Stomach (tissue), 9 donors: ENCODE results near the gene FST. TPM values are rescaled to one million over a fixed set of nuclear protein-coding genes. Genes with fewer than 3 reads are reported as not detected.

Source experiments
- DNase-seq, 2 donors: peaks; one replicate each; pipeline versions ENCODE4 v3.0.0 to v3.0.0-alpha.2; 2013 to 2019
- H3K27ac ChIP-seq, 5 donors: fragments of 200-600 bp in 4 of 5; sonication (generic) in 4 of 5; one replicate each; pipeline ENCODE4 v1.5.1; 2013 to 2019; ENCODE audit warnings: mild to moderate bottlenecking in 1 of 5, moderate library complexity in 1 of 5
- H3K27me3 ChIP-seq, 3 donors: fragments of 200-600 bp; sonication (generic); one replicate each; pipeline ENCODE4 v1.5.1; 2017 to 2019; ENCODE audit warnings: mixed run types in 1 of 3
- H3K36me3 ChIP-seq, 4 donors: fragments of 200-600 bp; sonication (generic); 1 replicate in 3 of 4; 2 replicates in 1 of 4; pipeline ENCODE4 v1.5.1; 2016 to 2019
- H3K4me1 ChIP-seq, 4 donors: fragments of 200-600 bp; sonication (generic); one replicate each; pipeline ENCODE4 v1.5.1; 2016 to 2019
- H3K4me3 ChIP-seq, 4 donors: fragments of 200-600 bp; sonication (generic) in 3 of 4; one replicate each; pipeline ENCODE4 v1.5.1; 2016 to 2019; ENCODE audit warnings: mild to moderate bottlenecking in 1 of 4
- H3K9me3 ChIP-seq, 4 donors: fragments of 200-600 bp; sonication (generic); one replicate each; pipeline ENCODE4 v1.5.1; 2016 to 2019
- EP300 ChIP-seq: sonication (generic); formaldehyde crosslinking; IDR thresholded peaks from one replicate; pipeline ENCODE4 v1.6.1; 2017; ENCODE audit warnings: antibody characterized with exemption
- POLR2A ChIP-seq, 4 donors: fragments of 450-650 bp; IDR thresholded peaks; one replicate each; pipeline ENCODE4 v1.6.1; 2016; ENCODE audit warnings: antibody characterized with exemption in 4 of 4, control low read depth in 2 of 4, mild to moderate bottlenecking in 1 of 4, moderate library complexity in 1 of 4
- POLR2AphosphoS5 ChIP-seq, 3 donors: sonication (generic); formaldehyde crosslinking; IDR thresholded peaks; one replicate each; pipeline ENCODE4 v1.6.1; 2016; ENCODE audit warnings: antibody characterized with exemption in 3 of 3
- WGBS, 5 donors: extraction: QIAGEN DNeasy Blood & Tissue Kit in 3 of 5; methylation state at CpG; one replicate each; pipeline versions ENCODE4 v1.1.5 to v1.1.7; 2013 to 2018; 5-methylcytosine and 5-hydroxymethylcytosine counted together
- intact Hi-C: fragments of 100-400 bp; cut with DNase I; formaldehyde crosslinking; loops from one replicate; pipeline ENCODE4 v1.15.1; 2023; ENCODE audit warnings: low total_unique reads
- polyA plus RNA-seq, 3 donors: library from polyadenylated mRNA; stranded (reverse); fragments of 200-250 nt; gene quantifications; one replicate each; pipeline ENCODE4 v1.2.3, GENCODE V29; 2013
- total RNA-seq, 5 donors: library from RNA; depleted of rRNA; stranded (reverse); fragments of >200 nt; gene quantifications; one replicate each; pipeline versions ENCODE4 v1.1.0 to v1.2.3, GENCODE V29; 2014 to 2016
- TF ChIP-seq, protein P1 (sequence below), 7 experiments: fragments of 450-650 bp in 4 of 7; fragments of 200-600 bp in 3 of 7; sonication (generic) in 3 of 7; IDR thresholded peaks; one replicate each; pipeline ENCODE4 v1.5.1; 2016 to 2019; ENCODE audit warnings: antibody characterized with exemption in 7 of 7, control low read depth in 2 of 7, mild to moderate bottlenecking in 1 of 7
- donor health status: healthy with polysubstance abuse.
- donor health status: Bipolar disorder and iron deficiency.
- donor health status: healthy.

Gene FST
- total and polyA plus RNA-seq, 8 donors: 1.8 to 16.8 (median 8.4) TPM

DNA sequence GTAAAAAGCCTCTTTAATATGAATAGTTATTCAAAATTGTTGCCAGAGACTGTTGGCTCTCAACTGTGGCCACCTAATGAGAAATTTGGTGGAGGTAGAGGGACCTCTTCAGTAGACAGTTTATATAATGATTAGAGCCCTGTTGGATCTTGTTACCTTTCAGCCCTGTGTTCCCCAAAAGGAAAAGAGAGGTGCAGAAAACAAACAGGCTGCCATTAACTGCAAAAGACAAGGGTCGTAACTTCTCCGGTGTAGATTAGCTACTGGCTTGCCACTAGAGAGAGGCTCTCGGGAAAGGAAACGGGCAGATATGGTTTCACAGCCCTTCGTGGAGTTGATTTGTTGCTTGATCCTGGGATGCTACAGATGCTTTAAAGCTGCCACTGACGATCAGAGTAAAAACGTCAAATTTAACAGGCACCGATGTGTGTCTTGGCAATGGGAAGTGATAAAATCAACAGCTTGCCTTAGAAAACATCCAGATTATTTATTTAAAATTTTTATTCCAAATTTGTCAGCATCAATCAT is 7.8 kb downstream of the FST start:
- no peak for TF ChIP-seq EP300
- TF ChIP-seq, protein P1, sequence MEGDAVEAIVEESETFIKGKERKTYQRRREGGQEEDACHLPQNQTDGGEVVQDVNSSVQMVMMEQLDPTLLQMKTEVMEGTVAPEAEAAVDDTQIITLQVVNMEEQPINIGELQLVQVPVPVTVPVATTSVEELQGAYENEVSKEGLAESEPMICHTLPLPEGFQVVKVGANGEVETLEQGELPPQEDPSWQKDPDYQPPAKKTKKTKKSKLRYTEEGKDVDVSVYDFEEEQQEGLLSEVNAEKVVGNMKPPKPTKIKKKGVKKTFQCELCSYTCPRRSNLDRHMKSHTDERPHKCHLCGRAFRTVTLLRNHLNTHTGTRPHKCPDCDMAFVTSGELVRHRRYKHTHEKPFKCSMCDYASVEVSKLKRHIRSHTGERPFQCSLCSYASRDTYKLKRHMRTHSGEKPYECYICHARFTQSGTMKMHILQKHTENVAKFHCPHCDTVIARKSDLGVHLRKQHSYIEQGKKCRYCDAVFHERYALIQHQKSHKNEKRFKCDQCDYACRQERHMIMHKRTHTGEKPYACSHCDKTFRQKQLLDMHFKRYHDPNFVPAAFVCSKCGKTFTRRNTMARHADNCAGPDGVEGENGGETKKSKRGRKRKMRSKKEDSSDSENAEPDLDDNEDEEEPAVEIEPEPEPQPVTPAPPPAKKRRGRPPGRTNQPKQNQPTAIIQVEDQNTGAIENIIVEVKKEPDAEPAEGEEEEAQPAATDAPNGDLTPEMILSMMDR (IDR thresholded peaks at IDR 0.05): no peak
- no peak for TF ChIP-seq POLR2A (IDR thresholded peaks at IDR 0.05)
- TF ChIP-seq POLR2AphosphoS5 (IDR thresholded peaks at IDR 0.05): no peak
- no peaks in the 10 kb centered on the region for H3K27me3 ChIP-seq
- peaks cover 0 to 4% (median under 1%) of the 10 kb centered on the region in 4 donors for H3K4me1 ChIP-seq
- H3K36me3 ChIP-seq: peaks cover 0 to 5% (median 2%) of the 10 kb centered on the region in 4 donors
- H3K4me3 ChIP-seq: no peak overlapping the region
- intact Hi-C loops: no loop called here
- DNase-seq: no peak
- H3K9me3 ChIP-seq: no peaks in the 10 kb centered on the region
- WGBS, 5 donors: 63 to 77% (median 67%) methylated on average over 8 of the region's 8 CpGs
- no peak overlapping the region for H3K27ac ChIP-seq

GRCh38 chr5:53490747-53491146 is 10.3 kb downstream of the FST start:
- intact Hi-C loops: no loop called here
- peaks cover 0 to 4% (median 0%) of the 10 kb centered on the region in 4 donors for H3K9me3 ChIP-seq

DNA sequence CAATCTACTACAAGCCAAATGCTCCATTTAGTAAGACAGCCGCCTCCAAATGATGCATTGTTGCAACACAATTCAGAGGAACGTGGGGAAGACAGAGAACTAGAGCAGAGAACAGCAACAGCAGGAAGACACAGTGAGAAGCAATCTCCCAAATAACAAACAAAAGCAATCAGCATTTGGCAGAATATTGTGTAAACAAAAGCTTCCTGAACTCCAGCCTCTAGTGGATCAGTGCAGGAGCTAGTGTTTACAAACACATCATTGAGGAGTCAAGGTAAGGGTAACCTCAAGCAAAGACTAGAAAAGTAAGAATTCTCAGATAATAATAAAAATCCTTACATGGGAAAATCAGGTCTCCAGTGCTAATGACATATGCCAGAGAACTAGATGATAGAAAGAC is 20.6 kb downstream of the FST start:
- no peaks in the 10 kb centered on the region for H3K27me3 ChIP-seq
- no peak for TF ChIP-seq EP300
- TF ChIP-seq, protein P1 (IDR thresholded peaks at IDR 0.05): no peak
- TF ChIP-seq POLR2A (IDR thresholded peaks at IDR 0.05): no peak
- no peak for TF ChIP-seq POLR2AphosphoS5 (IDR thresholded peaks at IDR 0.05)
- 35 to 45% (median 40%) methylated on average over 2 of the region's 2 CpGs for WGBS, 5 donors
- no peak overlapping the region for H3K4me3 ChIP-seq
- no peaks in the 10 kb centered on the region for H3K4me1 ChIP-seq
- H3K9me3 ChIP-seq: no peaks in the 10 kb centered on the region
- no peak overlapping the region for H3K27ac ChIP-seq
- H3K36me3 ChIP-seq: no peaks in the 10 kb centered on the region
- intact Hi-C loops: no loop called here
- no peak for DNase-seq

More at GRCh38 chr5:53490747-53491146, 10.3 kb downstream of the FST start:
- Histone ChIP-seq H3K36me3 (no peaks in the 10 kb centered on the region), H3K27me3 (no peaks in the 10 kb centered on the region), H3K4me1 (no peaks in the 10 kb centered on the region), H3K4me3 (no peak overlapping the region), H3K27ac (no peak overlapping the region)
- TF ChIP-seq POLR2A (IDR thresholded peaks at IDR 0.05) (no peak), EP300 (no peak), POLR2AphosphoS5 (IDR thresholded peaks at IDR 0.05) (no peak)
- TF ChIP-seq, protein P1 (IDR thresholded peaks at IDR 0.05): no peak
- no peak for DNase-seq

- Histone ChIP-seq H3K27ac (no peak overlapping the region), H3K4me3 (no peak overlapping the region), H3K9me3 (peaks cover 0 to 6% (median 5%) of the 10 kb centered on the region in 4 donors), H3K4me1 (no peaks in the 10 kb centered on the region), H3K27me3 (no peaks in the 10 kb centered on the region), H3K36me3 (no peaks in the 10 kb centered on the region)
- WGBS, 5 donors: 52 to 72% (median 70%) methylated on average over 3 of the region's 3 CpGs
- TF ChIP-seq POLR2A (IDR thresholded peaks at IDR 0.05): no peak
- intact Hi-C loops: no loop called here
- no peak for DNase-seq
These were observed 23.3 kb downstream of the FST start for GRCh38 chr5:53503562-53504218.

DNA sequence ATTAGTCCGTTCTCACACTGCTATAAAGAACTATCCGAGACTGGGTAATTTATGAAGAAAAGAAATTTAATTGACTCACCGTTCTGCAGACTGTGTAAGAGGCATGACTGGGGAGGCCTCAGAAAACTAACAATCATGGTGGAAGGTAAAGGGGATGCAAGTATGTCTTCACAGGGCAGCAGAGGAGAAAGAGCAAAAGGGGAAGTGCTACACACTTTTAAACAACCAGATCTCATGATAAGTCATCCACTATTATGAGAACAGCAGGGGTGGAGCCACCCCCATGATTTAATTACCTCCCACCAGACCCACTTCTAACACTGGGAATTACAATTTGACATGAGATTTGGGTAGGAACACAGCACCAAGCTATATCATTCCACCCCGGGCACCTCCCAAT is 26.6 kb downstream of the FST start:
- TF ChIP-seq, protein P1 (IDR thresholded peaks at IDR 0.05): no peak
- TF ChIP-seq POLR2A (IDR thresholded peaks at IDR 0.05): no peak
- TF ChIP-seq POLR2AphosphoS5 (IDR thresholded peaks at IDR 0.05): no peak
- no peak for TF ChIP-seq EP300
- no peak for DNase-seq
- H3K36me3 ChIP-seq: no peaks in the 10 kb centered on the region
- no peaks in the 10 kb centered on the region for H3K27me3 ChIP-seq
- WGBS, 5 donors: 92 to 96% (median 94%) methylated on average over 4 of the region's 4 CpGs
- intact Hi-C loops: no loop called here
- H3K4me3 ChIP-seq: no peak overlapping the region
- H3K9me3 ChIP-seq: peaks cover 0 to 21% (median 16%) of the 10 kb centered on the region in 4 donors
- no peaks in the 10 kb centered on the region for H3K4me1 ChIP-seq
- no peak overlapping the region for H3K27ac ChIP-seq
